Dermis lymphatic vessel endothelial cell (primary cell): ENCODE results near the gene KCTD2. TPM values are rescaled to one million over a fixed set of nuclear protein-coding genes. Genes with fewer than 3 reads are reported as not detected.

Experiments used
- total RNA-seq: library from RNA; depleted of rRNA; stranded (reverse); fragments of >200 nt; gene quantifications from 2 replicates; pipeline ENCODE4 v1.2.1, GENCODE V29; 2014

KCTD2 gene, protein sequence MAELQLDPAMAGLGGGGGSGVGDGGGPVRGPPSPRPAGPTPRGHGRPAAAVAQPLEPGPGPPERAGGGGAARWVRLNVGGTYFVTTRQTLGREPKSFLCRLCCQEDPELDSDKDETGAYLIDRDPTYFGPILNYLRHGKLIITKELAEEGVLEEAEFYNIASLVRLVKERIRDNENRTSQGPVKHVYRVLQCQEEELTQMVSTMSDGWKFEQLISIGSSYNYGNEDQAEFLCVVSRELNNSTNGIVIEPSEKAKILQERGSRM
- total RNA-seq: 10.2 and 11.6 TPM in 2 replicates

DNA sequence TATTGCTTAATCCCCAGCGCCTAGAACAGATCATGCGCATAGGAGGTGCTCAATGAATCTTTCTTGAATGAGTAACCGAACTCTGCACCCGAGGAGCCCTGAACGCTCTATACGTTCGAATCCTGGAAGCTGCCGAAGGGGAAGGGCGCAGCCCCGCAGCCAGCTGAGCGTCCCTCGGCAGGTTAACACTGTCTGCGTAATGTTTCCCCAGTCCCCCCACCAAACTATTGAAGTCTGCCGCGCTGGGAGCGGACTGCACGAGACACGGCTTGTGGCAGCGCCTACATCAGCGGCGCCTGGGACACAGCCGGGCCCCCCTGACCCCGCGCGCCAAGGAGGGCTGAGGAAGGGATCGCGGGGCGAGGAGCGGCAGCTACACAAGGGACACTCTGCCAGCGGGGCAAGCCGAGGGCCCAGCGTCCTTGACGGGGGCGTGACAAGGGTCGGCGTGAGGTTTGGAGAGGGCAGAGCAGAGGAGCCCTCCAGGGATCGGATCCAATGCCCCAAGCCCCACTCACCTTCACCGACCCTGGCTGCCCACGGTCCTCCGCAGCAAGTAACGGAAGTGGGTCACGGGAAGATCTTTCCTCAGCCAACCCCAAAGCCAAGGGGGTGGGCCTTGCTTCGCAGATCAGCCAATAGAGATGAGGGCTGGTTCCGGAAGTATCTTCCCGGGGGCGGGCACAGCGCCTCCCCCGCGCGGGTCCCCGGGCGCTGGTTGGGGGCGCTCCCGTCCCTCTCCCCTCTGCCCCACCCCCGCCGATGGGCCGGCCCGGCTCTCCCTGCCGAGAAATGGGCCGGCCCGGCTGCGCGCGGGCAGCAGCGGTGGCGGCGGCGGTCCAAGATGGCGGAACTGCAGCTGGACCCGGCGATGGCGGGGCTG lies at the start of gene KCTD2, which contains the start of gene ATP5PD:
KCTD2 (plus strand) TSS at position 819 of the 883 bp plus-strand sequence; CDS start at position 845, 26 bp downstream.
ATP5PD (minus strand) TSS at position 563 of the 883 bp plus-strand sequence. CDS start 4,319 bp downstream, outside the sequence.

DNA sequence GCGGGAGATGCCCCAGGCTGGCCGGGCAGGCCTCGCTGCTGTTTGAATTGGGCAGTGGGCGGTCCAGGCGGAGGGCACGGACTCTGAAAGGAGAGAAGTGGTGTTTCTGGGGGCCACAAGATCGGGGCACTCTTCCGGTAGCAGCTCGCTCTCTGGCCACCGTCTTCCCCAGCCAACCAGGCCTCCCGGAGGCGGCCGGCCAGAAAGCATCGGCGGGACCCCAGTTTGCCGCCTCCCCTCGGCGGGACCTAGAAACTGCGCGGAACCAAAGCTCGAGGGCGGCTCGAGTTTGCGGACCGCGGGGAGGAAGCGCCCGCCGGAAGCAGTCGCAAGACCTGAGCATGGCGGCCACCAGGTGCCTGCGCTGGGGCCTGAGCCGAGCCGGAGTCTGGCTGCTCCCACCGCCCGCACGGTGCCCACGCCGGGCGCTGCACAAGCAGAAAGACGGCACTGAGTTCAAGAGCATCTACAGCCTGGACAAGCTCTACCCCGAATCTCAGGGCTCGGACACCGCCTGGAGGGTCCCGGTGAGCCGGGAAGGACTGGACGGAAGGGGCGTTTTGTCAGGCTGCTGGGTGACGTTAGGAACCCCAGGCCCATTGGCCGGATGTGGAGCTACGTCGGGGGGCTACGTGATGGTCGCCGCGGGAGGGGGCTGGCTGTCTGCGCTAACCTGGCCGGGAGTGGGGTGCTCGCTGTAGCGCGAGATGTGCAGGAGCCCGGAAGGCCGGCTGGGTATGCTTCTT lies 34.5 kb upstream of the KCTD2 start, which contains the start of gene MRPL58:
MRPL58 (plus strand) TSS at position 325 of the 746 bp plus-strand sequence; CDS start at position 342, 17 bp downstream.

DNA sequence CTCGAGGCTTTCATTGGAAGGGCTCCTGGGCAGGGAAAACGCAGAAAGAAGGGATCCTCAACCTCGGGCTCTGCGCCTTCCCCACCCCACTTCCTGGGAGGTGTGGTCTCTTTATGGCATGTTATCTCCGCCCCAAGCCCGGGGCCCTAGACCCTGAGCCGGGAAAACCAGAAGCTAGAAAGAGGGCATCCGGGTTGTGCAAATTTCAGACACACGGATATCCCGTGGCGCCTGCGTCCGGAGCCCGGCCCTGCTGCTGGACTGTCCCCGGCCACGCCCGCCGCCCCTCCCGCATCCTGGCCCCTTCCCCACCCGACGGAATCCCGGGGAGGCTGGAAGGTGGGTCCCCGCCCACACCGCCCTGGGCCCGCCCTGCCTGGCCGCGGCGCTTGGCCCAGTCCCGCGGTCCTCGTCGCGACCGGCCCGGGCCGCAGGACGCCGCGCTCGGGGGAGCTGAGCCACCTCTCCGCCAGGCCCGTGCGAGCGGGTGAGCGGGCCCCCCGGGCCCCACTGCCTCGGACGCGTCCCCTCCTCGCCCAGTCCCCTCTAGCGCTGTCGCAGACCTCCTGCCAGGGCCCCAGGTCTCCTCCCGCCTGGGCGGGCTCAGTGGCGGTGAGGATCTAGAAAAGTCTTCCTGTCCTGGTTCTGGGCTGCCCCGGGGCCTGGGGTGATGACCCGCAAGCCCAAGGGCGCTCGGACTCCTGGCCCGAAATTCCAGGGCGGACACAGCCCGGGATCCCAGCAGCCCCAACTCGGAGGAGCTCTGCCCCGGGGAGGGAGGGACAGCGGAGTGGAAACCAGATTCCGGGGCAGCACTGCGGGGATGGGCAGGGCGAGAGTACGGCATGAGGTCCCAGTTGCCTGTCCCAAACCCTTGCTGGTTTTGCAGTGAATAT lies 40.8 kb downstream of the KCTD2 start, which contains the start of gene SLC16A5:
SLC16A5 (plus strand) TSS at position 397 of the 896 bp plus-strand sequence. CDS start 5,683 bp downstream, outside the sequence.

DNA sequence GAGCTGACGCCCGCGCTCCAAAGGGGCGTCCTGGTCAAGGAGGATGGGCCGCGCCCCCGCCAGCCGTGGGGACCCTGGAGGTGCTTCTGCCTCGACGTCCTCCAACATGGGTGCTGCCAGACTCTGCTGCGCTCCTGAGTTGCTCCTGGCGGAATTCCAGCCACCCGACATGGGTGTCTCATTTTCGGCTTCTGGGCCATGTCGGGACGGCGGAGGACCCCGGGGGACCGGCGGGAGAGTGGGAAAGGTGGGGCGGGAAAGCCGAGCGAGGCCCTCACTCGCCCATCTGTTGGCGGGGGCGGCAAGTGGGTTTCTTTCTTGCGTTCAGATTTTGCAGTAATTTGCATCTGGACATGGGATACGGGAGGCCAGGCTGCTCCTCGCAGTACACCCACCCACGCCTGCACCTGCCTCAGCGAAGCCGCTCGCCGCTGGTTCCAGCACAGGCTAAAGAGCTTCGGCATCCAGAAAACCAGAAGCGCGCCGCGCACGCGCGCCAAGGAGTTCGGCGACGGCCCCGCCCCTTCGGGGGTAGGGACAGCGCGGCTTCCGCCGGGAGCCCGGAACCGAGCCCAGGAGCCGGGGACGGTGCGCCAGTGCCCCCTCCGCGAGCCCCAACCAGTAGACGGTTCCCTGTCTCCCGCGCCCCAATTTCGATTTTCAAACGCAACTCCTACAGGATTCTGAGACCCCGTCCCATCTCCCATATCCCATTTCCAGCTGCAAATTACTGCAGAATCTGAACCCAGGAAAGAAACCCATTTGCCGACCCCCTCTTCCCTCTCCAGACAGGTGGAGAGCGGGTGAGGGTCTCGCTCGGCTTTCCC lies 62.6 kb downstream of the KCTD2 start, which contains the start of gene ARMC7:
ARMC7 (plus strand) TSS at position 563 of the 827 bp plus-strand sequence. CDS start 320 bp downstream, outside the sequence.

Other genes starting within 250 kb of the KCTD2 start
- gene GRIN2C, start 187.3 kb upstream of the KCTD2 start, total RNA-seq: under 0.01 TPM in 1 of 2 replicates, not detected in the other
- gene FDXR, start 174.2 kb upstream of the KCTD2 start, total RNA-seq: 19.3 and 20.4 TPM in 2 replicates
- gene FADS6, start 153.6 kb upstream of the KCTD2 start, total RNA-seq: not detected in 2 replicates
- gene USH1G, start 124.0 kb upstream of the KCTD2 start, total RNA-seq: not detected in 2 replicates
- not detected in 2 replicates for gene OTOP2, start 123.0 kb upstream of the KCTD2 start, total RNA-seq
- gene OTOP3, start 111.3 kb upstream of the KCTD2 start, total RNA-seq: not detected in 2 replicates
- gene HID1, start 74.5 kb upstream of the KCTD2 start, total RNA-seq: 41.6 and 45.6 TPM in 2 replicates
- 4.3 and 7.0 TPM in 2 replicates for gene CDR2L, start 59.6 kb upstream of the KCTD2 start, total RNA-seq
- 17.1 and 18.3 TPM in 2 replicates for gene MRPL58, start 34.6 kb upstream of the KCTD2 start, total RNA-seq
- gene ATP5PD, start 256 bp upstream of the KCTD2 start, total RNA-seq: 202 and 234 TPM in 2 replicates
- 5.0 and 5.2 TPM in 2 replicates for gene SLC16A5, start 40.7 kb downstream of the KCTD2 start, total RNA-seq
- gene ARMC7, start 62.7 kb downstream of the KCTD2 start, total RNA-seq: 2.4 and 5.8 TPM in 2 replicates
- gene NT5C, start 84.5 kb downstream of the KCTD2 start, total RNA-seq: 38.9 and 67.3 TPM in 2 replicates
- 41.5 and 64.9 TPM in 2 replicates for gene JPT1, start 107.3 kb downstream of the KCTD2 start, total RNA-seq
- 132 and 135 TPM in 2 replicates for gene SUMO2, start 135.7 kb downstream of the KCTD2 start, total RNA-seq
- gene NUP85, start 158.5 kb downstream of the KCTD2 start, total RNA-seq: 28.7 and 30.8 TPM in 2 replicates
- gene GGA3, start 214.4 kb downstream of the KCTD2 start, total RNA-seq: 10.1 and 11.9 TPM in 2 replicates
- 58.2 and 62.2 TPM in 2 replicates for gene MRPS7, start 214.7 kb downstream of the KCTD2 start, total RNA-seq
- gene MIF4GD, start 224.0 kb downstream of the KCTD2 start, total RNA-seq: 8.9 and 9.8 TPM in 2 replicates
- gene SLC25A19, start 242.2 kb downstream of the KCTD2 start, total RNA-seq: 3.5 and 4.7 TPM in 2 replicates